Measurements from ENCODE around the gene VIM.

VIM gene

GRCh38 chr10:17228091-17229015, at the start of gene VIM:
Gene VIM (plus strand): TSS chr10:17228241. CDS start chr10:17229423, 1,182 bp downstream.
- no peak within 1 kb of the TSS for H2AFZ ChIP-seq (ENCODE audit: low read length)
- H3K4me3 ChIP-seq (ENCODE audit: low read depth, low read length, poor library complexity, severe bottlenecking) = peak within 1 kb of the TSS; percentile 54
- H3F3A ChIP-seq (ENCODE audit: insufficient read depth, low read length) = no peaks in the 10 kb centered on the region
- no peaks in the 10 kb centered on the region for H3K9me2 ChIP-seq (ENCODE audit: low read depth, low read length)
- H3K27ac ChIP-seq (ENCODE audit: low read depth, low read length, poor library complexity, severe bottlenecking) = no peak within 1 kb of the TSS
- peaks cover 7% of the 10 kb centered on the region; the same call in 1 of the 2 replicates for H3K27me3 ChIP-seq (ENCODE audit: insufficient read depth, low read length)
- peaks cover 34% of the 10 kb centered on the region for H3K4me1 ChIP-seq (ENCODE audit: insufficient read depth, low read length, severe bottlenecking)
- H3K36me3 ChIP-seq (ENCODE audit: insufficient read depth, low read length) = no peaks in the 10 kb centered on the region
- H3K79me2 ChIP-seq (ENCODE audit: insufficient read depth, low read length) = no peaks in the 10 kb centered on the region
- no peaks in the 10 kb centered on the region for H4K20me1 ChIP-seq (ENCODE audit: insufficient read depth, low read length)
- TF ChIP-seq EZH2 (IDR thresholded peaks at IDR 0.05; ENCODE audit: borderline replicate concordance, low read length) (no peak), CTCF (IDR thresholded peaks at IDR 0.05; ENCODE audit: low read length) (no peak)
- no peaks in the 10 kb centered on the region for H3K9me3 ChIP-seq (ENCODE audit: low read length)
- H3K9ac ChIP-seq (ENCODE audit: low read length) = no peak within 1 kb of the TSS
- H3K4me2 ChIP-seq (ENCODE audit: low read length) = peak within 1 kb of the TSS; percentile 50

GRCh38 chr10:17179002-17179401, 49.0 kb upstream of the VIM start:
- H3K9ac ChIP-seq (ENCODE audit: low read length) = no peak overlapping the region
- H3K4me1 ChIP-seq (ENCODE audit: insufficient read depth, low read length, severe bottlenecking) = no peaks in the 10 kb centered on the region
- H3K4me2 ChIP-seq (ENCODE audit: low read length) = no peak overlapping the region
- no peak overlapping the region for H3K4me3 ChIP-seq (ENCODE audit: low read depth, low read length, poor library complexity, severe bottlenecking)
- H3K27ac ChIP-seq (ENCODE audit: low read depth, low read length, poor library complexity, severe bottlenecking) = no peak overlapping the region
- H3K9me3 ChIP-seq (ENCODE audit: low read length) = no peaks in the 10 kb centered on the region
- no peaks in the 10 kb centered on the region for H3K36me3 ChIP-seq (ENCODE audit: insufficient read depth, low read length)
- H4K20me1 ChIP-seq (ENCODE audit: insufficient read depth, low read length) = no peaks in the 10 kb centered on the region
- no peaks in the 10 kb centered on the region for H3K79me2 ChIP-seq (ENCODE audit: insufficient read depth, low read length)
- H2AFZ ChIP-seq (ENCODE audit: low read length) = no peak overlapping the region
- TF ChIP-seq CTCF (IDR thresholded peaks at IDR 0.05; ENCODE audit: low read length) (no peak), EZH2 (IDR thresholded peaks at IDR 0.05; ENCODE audit: borderline replicate concordance, low read length) (no peak)
- H3K9me2 ChIP-seq (ENCODE audit: low read depth, low read length) = no peaks in the 10 kb centered on the region
- H3F3A ChIP-seq (ENCODE audit: insufficient read depth, low read length) = no peaks in the 10 kb centered on the region
- no peaks in the 10 kb centered on the region for H3K27me3 ChIP-seq (ENCODE audit: insufficient read depth, low read length)

GRCh38 chr10:17181110-17181509, 46.9 kb upstream of the VIM start:
- no peaks in the 10 kb centered on the region for H3K9me3 ChIP-seq (ENCODE audit: low read length)
- H3K36me3 ChIP-seq (ENCODE audit: insufficient read depth, low read length) = no peaks in the 10 kb centered on the region
- H4K20me1 ChIP-seq (ENCODE audit: insufficient read depth, low read length) = no peaks in the 10 kb centered on the region
- TF ChIP-seq EZH2 (IDR thresholded peaks at IDR 0.05; ENCODE audit: borderline replicate concordance, low read length) (no peak), CTCF (IDR thresholded peaks at IDR 0.05; ENCODE audit: low read length) (no peak)
- H3K4me1 ChIP-seq (ENCODE audit: insufficient read depth, low read length, severe bottlenecking) = no peaks in the 10 kb centered on the region
- H3K27ac ChIP-seq (ENCODE audit: low read depth, low read length, poor library complexity, severe bottlenecking) = no peak overlapping the region
- H3K9ac ChIP-seq (ENCODE audit: low read length) = no peak overlapping the region
- H3K79me2 ChIP-seq (ENCODE audit: insufficient read depth, low read length) = no peaks in the 10 kb centered on the region
- no peak overlapping the region for H3K4me3 ChIP-seq (ENCODE audit: low read depth, low read length, poor library complexity, severe bottlenecking)
- no peaks in the 10 kb centered on the region for H3K9me2 ChIP-seq (ENCODE audit: low read depth, low read length)
- no peaks in the 10 kb centered on the region for H3F3A ChIP-seq (ENCODE audit: insufficient read depth, low read length)
- H3K27me3 ChIP-seq (ENCODE audit: insufficient read depth, low read length) = no peaks in the 10 kb centered on the region
- H3K4me2 ChIP-seq (ENCODE audit: low read length) = no peak overlapping the region
- no peak overlapping the region for H2AFZ ChIP-seq (ENCODE audit: low read length)
